Glutamatergic neuron (in vitro differentiated cells): ENCODE data around the gene RPL22. TPM values are rescaled to one million over a fixed set of nuclear protein-coding genes. Genes with fewer than 3 reads are reported as not detected.

Experiments
- DNase-seq: peaks from one replicate; pipeline ENCODE4 v3.0.0; 2022
- H3K27ac Mint-ChIP-seq: one replicate; pipeline ENCODE4 v1.8.0; 2020; ENCODE audit warnings: mild to moderate bottlenecking, mixed read lengths, inconsistent platforms; ENCODE audit not compliant: unreplicated experiment
- H3K27me3 Mint-ChIP-seq: one replicate; pipeline ENCODE4 v1.8.0; 2020; ENCODE audit warnings: mild to moderate bottlenecking, moderate library complexity, mixed read lengths, inconsistent platforms; ENCODE audit not compliant: unreplicated experiment
- H3K36me3 Mint-ChIP-seq: one replicate; pipeline ENCODE4 v1.8.0; 2020; ENCODE audit warnings: mild to moderate bottlenecking, mixed read lengths, inconsistent platforms; ENCODE audit not compliant: unreplicated experiment
- H3K4me1 Mint-ChIP-seq: one replicate; pipeline ENCODE4 v1.8.0; 2020; ENCODE audit warnings: mild to moderate bottlenecking, low read depth, mixed read lengths, inconsistent platforms; ENCODE audit not compliant: unreplicated experiment
- H3K4me3 Mint-ChIP-seq: one replicate; pipeline ENCODE4 v1.8.0; 2020; ENCODE audit warnings: mild to moderate bottlenecking, mixed read lengths, inconsistent platforms; ENCODE audit not compliant: unreplicated experiment
- H3K9me3 Mint-ChIP-seq: one replicate; pipeline ENCODE4 v1.8.0; 2020; ENCODE audit warnings: mild to moderate bottlenecking, moderate library complexity, mixed read lengths, inconsistent platforms; ENCODE audit not compliant: unreplicated experiment
- long read RNA-seq: library from polyadenylated mRNA; unstranded; transcript quantifications from one replicate; pipeline ENCODE4 v2.0.0, GENCODE V29; 2020; ENCODE audit not compliant: unreplicated experiment
- total RNA-seq: library from RNA; stranded (reverse); fragmentation: NEBNext Ultra II Directional; extraction: Animal tissue kit (Norgen Biotek cat#: 25700); gene quantifications from one replicate; pipeline ENCODE4 v1.2.1, GENCODE V29; 2021; ENCODE audit not compliant: unreplicated experiment
- TF ChIP-seq, protein P1 (sequence below): fragments of 200-600 bp; sonication (generic); IDR thresholded peaks from one replicate; pipeline ENCODE4 v1.5.0; 2021; ENCODE audit not compliant: partially characterized antibody, unreplicated experiment

RPL22 gene
- 275 TPM for total RNA-seq
- long read RNA-seq, transcript RPL22-206 (3 exons, 2,279 nt), result minor isoform, 45 of 327 reads
- long read RNA-seq, transcript RPL22-201 (4 exons, 2,078 nt), result major isoform, 256 of 327 reads
- long read RNA-seq, partial matches to known transcripts, result 1 of 327 reads
- long read RNA-seq, other reads (novel, unspliced or antisense), result 25 of 327 reads

DNA sequence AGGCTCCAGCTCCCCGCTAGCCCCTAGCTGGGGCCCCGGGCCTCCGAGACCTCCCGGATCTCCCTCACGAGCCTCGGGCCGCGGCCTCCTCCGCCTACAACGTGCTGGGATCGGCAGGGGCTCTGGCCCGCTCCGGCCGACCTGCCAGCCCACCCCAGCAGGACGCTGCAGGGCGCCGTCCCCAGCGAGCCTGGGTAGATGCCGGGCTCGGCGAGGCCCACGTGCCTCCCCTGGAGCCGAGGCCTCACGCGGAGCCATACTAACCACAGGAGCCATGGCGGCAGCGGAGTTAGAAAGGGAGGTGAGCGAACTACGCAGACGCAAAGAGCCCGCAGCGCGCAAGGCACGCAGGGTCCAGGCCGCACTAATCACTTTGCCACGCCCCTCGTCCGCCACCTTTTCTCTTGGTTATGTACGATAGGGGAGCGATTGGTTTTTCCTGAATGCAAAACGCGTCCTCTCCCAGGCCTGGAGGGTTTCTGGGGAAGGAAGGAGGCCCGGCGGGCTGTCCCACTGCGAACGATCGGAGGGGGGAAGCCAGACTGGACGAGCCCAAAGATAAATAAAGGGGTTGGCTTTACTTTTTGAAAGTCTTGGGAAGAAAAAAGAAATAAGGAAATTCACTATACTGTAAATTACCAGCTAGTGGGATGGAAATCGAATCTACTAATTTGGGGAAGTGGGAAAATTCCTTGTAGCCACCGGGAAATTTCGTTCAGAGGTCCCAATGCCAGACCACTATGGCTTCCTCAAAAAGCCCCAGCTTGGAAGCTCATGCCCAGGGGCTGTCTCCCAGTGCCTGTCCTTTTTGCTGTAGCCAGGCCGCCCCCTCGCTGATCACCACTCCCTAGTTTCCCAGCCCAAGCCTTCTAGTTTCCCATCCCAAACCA, at the start of gene RPL22:
RPL22 (minus strand) TSS at position 298 of the 890 bp plus-strand sequence; CDS start at position 276, 22 bp downstream.
- H3K27me3 Mint-ChIP-seq, result no peaks in the 10 kb centered on the region
- H3K36me3 Mint-ChIP-seq, result no peaks in the 10 kb centered on the region
- TF ChIP-seq, protein P1, sequence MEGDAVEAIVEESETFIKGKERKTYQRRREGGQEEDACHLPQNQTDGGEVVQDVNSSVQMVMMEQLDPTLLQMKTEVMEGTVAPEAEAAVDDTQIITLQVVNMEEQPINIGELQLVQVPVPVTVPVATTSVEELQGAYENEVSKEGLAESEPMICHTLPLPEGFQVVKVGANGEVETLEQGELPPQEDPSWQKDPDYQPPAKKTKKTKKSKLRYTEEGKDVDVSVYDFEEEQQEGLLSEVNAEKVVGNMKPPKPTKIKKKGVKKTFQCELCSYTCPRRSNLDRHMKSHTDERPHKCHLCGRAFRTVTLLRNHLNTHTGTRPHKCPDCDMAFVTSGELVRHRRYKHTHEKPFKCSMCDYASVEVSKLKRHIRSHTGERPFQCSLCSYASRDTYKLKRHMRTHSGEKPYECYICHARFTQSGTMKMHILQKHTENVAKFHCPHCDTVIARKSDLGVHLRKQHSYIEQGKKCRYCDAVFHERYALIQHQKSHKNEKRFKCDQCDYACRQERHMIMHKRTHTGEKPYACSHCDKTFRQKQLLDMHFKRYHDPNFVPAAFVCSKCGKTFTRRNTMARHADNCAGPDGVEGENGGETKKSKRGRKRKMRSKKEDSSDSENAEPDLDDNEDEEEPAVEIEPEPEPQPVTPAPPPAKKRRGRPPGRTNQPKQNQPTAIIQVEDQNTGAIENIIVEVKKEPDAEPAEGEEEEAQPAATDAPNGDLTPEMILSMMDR, result no peak
- H3K9me3 Mint-ChIP-seq, result peaks cover 5% of the 10 kb centered on the region
- H3K27ac Mint-ChIP-seq, result peak within 1 kb of the TSS; percentile 97
- peak; percentile 97 for DNase-seq
- H3K4me3 Mint-ChIP-seq, result peak within 1 kb of the TSS; percentile 94
- H3K4me1 Mint-ChIP-seq, result peaks cover 24% of the 10 kb centered on the region

DNA sequence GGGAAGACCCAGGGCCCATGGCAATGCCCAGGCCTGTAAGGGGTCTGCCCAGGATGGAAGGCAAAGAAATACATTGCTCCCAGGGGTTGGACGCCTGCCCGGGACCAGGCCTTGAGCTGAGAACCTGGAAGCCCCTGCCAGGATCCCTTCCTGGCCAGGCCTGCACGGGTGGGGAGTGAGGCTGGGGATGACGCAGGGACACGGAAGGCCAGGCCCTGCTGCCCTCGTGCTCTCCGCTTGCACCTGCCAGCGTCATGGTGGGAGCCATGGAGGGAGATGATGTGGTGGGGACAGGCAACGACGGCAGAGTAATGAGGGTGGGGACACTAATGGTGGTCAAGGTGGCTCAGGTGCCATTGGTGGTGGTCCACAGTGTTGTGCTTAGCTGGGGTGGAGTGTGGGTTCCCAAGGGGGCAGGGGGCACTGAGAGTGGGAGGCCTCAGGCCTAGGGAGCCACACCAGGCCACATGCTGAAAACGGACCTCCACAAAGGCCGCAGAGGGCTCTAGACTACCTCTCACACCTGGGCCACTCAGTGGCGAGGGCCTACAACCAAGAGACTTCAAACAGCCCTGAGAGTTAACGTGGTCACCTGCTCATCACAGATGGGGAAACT, 48.9 kb upstream of the RPL22 start:
- TF ChIP-seq, protein P1, result no peak
- Mint-ChIP-seq H3K4me1 (peaks cover 5% of the 10 kb centered on the region), H3K9me3 (peaks cover 19% of the 10 kb centered on the region), H3K36me3 (no peaks in the 10 kb centered on the region), H3K27ac (peak overlapping the region; percentile 43), H3K27me3 (peaks cover 31% of the 10 kb centered on the region), H3K4me3 (no peak overlapping the region)
- no peak for DNase-seq

DNA sequence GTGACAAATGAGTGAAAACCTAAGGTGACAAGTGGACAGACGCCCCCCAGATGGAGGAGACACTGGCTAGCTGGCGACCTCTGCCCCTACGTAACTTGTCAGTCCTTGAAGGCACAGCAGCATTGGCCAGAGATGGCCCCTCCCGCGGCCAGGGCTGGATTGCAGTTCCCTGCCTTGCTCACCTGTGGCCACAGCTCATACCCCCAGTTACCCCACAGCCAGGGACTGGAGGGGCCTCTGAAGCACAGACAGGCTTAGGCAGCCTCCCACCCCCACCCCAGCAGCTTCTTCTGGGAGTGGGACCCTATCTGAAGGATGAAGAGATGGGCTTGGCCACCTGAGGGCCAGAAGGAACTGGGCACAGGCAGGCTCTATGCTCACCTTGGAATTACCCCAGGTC, 48.3 kb upstream of the RPL22 start:
- H3K27me3 Mint-ChIP-seq, result peaks cover 28% of the 10 kb centered on the region
- H3K9me3 Mint-ChIP-seq, result peaks cover 19% of the 10 kb centered on the region
- TF ChIP-seq, protein P1, result no peak
- no peaks in the 10 kb centered on the region for H3K36me3 Mint-ChIP-seq
- DNase-seq, result no peak
- H3K4me1 Mint-ChIP-seq, result peaks cover 5% of the 10 kb centered on the region
- peak overlapping the region; percentile 46 for H3K27ac Mint-ChIP-seq
- H3K4me3 Mint-ChIP-seq, result no peak overlapping the region

DNA sequence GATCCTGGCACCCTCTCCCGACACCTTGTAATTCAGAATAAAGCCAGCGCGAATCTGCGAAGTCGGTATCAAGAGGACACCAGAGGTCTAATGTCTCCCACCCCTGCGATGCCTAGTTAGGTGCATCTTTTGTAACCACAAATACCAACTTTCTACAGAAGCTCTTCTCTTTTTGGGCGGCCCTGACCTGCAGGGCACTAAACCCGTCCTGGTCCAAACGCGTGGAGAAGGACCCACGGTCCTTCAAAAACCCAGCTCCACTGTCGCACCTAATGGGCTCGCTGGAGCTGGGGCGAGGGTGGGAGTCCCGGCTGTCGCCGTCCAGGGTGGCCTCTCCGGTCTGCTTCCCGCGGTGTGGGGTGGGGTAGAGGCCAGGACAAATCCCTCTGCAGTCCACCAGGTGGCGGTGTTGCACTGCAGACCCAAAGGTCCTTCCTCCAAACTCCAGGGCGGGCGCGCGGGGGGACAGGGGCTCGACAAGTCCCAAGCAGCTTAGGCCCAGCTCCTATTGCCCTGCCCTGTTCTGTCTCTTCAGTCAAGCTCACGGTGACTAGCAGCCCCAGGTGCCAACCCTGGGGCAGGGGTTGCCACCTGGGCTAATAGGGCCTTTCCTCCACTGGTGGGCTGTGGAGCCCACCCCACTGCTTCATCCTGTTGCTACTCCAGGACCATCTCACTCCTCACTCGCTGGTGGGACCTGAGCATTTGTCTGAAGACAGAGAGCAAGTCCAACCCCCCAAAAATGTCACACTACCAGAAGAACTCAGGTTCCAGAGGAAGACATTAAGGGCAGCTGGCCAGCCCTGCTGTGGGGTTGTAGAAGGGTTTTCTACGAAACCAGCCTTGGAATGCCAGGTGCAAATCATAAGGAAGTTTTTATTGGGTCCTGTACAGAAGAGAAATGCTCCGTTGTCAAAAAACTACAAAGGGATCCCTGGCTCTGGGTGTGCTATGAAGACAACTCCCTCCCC, 47.4 kb upstream of the RPL22 start:
- Mint-ChIP-seq H3K27ac (peak overlapping the region; percentile 89), H3K27me3 (peaks cover 23% of the 10 kb centered on the region), H3K36me3 (no peaks in the 10 kb centered on the region), H3K9me3 (peaks cover 19% of the 10 kb centered on the region), H3K4me3 (peak overlapping the region; percentile 84), H3K4me1 (peaks cover 5% of the 10 kb centered on the region)
- TF ChIP-seq, protein P1, result peak; percentile 99
- peak; percentile 98 for DNase-seq
